ENCODE data around the gene RASSF9.

Gene RASSF9

GRCh38 chr12:85865890-85866289 lies 29.7 kb upstream of the RASSF9 start:
- no peak overlapping the region for H3K4me3 ChIP-seq (ENCODE audit: low read length)
- DNase-seq (ENCODE audit: low read depth) = peak; percentile 18
- no peak for TF ChIP-seq CTCF (IDR thresholded peaks at IDR 0.05; ENCODE audit: insufficient read depth, low read depth, low read length, missing control alignments)

- H3K4me3 ChIP-seq (ENCODE audit: low read length) = no peak overlapping the region
- no peak for DNase-seq (ENCODE audit: low read depth)
- TF ChIP-seq CTCF (IDR thresholded peaks at IDR 0.05; ENCODE audit: insufficient read depth, low read depth, low read length, missing control alignments) = no peak
Observed at GRCh38 chr12:85856966-85857365, 20.8 kb upstream of the RASSF9 start.

- TF ChIP-seq CTCF (IDR thresholded peaks at IDR 0.05; ENCODE audit: insufficient read depth, low read depth, low read length, missing control alignments) = no peak
- H3K4me3 ChIP-seq (ENCODE audit: low read length) = no peak overlapping the region
- DNase-seq (ENCODE audit: low read depth) = no peak
Observed at GRCh38 chr12:85855305-85855704, 19.1 kb upstream of the RASSF9 start.

GRCh38 chr12:85849344-85849743 lies 13.1 kb upstream of the RASSF9 start:
- DNase-seq (ENCODE audit: low read depth) = no peak
- TF ChIP-seq CTCF (IDR thresholded peaks at IDR 0.05; ENCODE audit: insufficient read depth, low read depth, low read length, missing control alignments) = no peak
- H3K4me3 ChIP-seq (ENCODE audit: low read length) = no peak overlapping the region

- TF ChIP-seq CTCF (IDR thresholded peaks at IDR 0.05; ENCODE audit: insufficient read depth, low read depth, low read length, missing control alignments) = no peak
- no peak for DNase-seq (ENCODE audit: low read depth)
- H3K4me3 ChIP-seq (ENCODE audit: low read length) = no peak overlapping the region
Observed at GRCh38 chr12:85843606-85844310, 7.5 kb upstream of the RASSF9 start.

- H3K4me3 ChIP-seq (ENCODE audit: low read length) = peak overlapping the region; percentile 77
- no peak for TF ChIP-seq CTCF (IDR thresholded peaks at IDR 0.05; ENCODE audit: insufficient read depth, low read depth, low read length, missing control alignments)
- peak; percentile 17 for DNase-seq (ENCODE audit: low read depth)
Observed at GRCh38 chr12:85835426-85836196, 598 bp downstream of the RASSF9 start.
